Aorta (tissue), 5 donors: ENCODE results near the gene CEMIP2. TPM values are rescaled to one million over a fixed set of nuclear protein-coding genes. Genes with fewer than 3 reads are reported as not detected.
A peak's percentile ranks its signal among the peaks of the same experiment; 100 is the strongest.
"Not testable (repeated sequence)": the region's sequence is repeated elsewhere in the genome, so short reads cannot be mapped to it uniquely, and the experiment has no call there.

Source experiments
- ATAC-seq: fragments of 200-7000 bp; cut with Tn5 transposase; one replicate; pipeline ENCODE4 v1.9.1; 2022; ENCODE audit warnings: moderate library complexity; ENCODE audit not compliant: low FRiP score
- DNase-seq, 2 donors: peaks; one replicate each; pipeline ENCODE4 v3.0.0-alpha.2; 2020
- H3K27ac ChIP-seq, 2 donors: one replicate each; pipeline ENCODE4 v1.5.1; 2013; ENCODE audit warnings: low read length in 2 of 2, mild to moderate bottlenecking in 2 of 2, moderate library complexity in 2 of 2, control low read depth in 1 of 2, inconsistent platforms in 1 of 2, low read depth in 1 of 2
- H3K27me3 ChIP-seq, 2 donors: one replicate each; pipeline ENCODE4 v1.6.1; 2013; ENCODE audit warnings: control low read depth in 1 of 2, low read length in 1 of 2, mild to moderate bottlenecking in 1 of 2, moderate library complexity in 1 of 2; ENCODE audit not compliant: insufficient read depth in 2 of 2, control insufficient read depth in 1 of 2
- H3K36me3 ChIP-seq, 2 donors: one replicate each; pipeline ENCODE4 v1.6.1; 2013; ENCODE audit warnings: control low read depth in 1 of 2, low read length in 1 of 2, mild to moderate bottlenecking in 1 of 2; ENCODE audit not compliant: insufficient read depth in 2 of 2, control insufficient read depth in 1 of 2
- H3K4me1 ChIP-seq, 2 donors: one replicate each; pipeline ENCODE4 v1.6.1; 2013; ENCODE audit warnings: low read length in 2 of 2, control low read depth in 1 of 2, mild to moderate bottlenecking in 1 of 2, moderate library complexity in 1 of 2; ENCODE audit not compliant: insufficient read depth in 2 of 2, control insufficient read depth in 1 of 2
- H3K4me3 ChIP-seq, 2 donors: one replicate each; pipeline ENCODE4 v1.5.1; 2013; ENCODE audit warnings: low read length in 2 of 2, control low read depth in 1 of 2, mild to moderate bottlenecking in 1 of 2
- H3K9me3 ChIP-seq: one replicate; pipeline ENCODE4 v1.6.1; 2013; ENCODE audit warnings: mild to moderate bottlenecking, low read length; ENCODE audit not compliant: control insufficient read depth
- WGBS, 2 donors: extraction: QIAGEN DNeasy Blood & Tissue Kit; methylation state at CpG; one replicate each; pipeline ENCODE4 v1.1.7; 2013; 5-methylcytosine and 5-hydroxymethylcytosine counted together
- intact Hi-C, 2 donors: fragments of 100-400 bp; cut with DNase I; formaldehyde crosslinking; loops; one replicate each; pipeline versions ENCODE4 v1.14.2 to v1.15.0; 2022
- polyA plus RNA-seq, 2 donors: library from polyadenylated mRNA; stranded (reverse); fragments of 200-250 nt; gene quantifications; one replicate each; pipeline ENCODE4 v1.2.3, GENCODE V29; 2013
- total RNA-seq, 2 donors: library from RNA; stranded (reverse); fragmentation: NEBNext Ultra II Directional; extraction: Animal tissue kit (Norgen Biotek cat#: 25700); gene quantifications; one replicate each; pipeline ENCODE4 v1.2.1, GENCODE V29; 2021
- donor health status: healthy with polysubstance abuse.
- donor health status: Bipolar disorder and iron deficiency.
- donor health status: DM: no; HTN: no; CAD: no.
- donor health status: DM: no; HTN: no; CAD: no.
- donor health status: DM: yes; HTN: yes; CAD: no.

The CEMIP2 gene
- total and polyA plus RNA-seq, 4 donors = 5.4 to 122 (median 54.4) TPM

GRCh38 chr9:71706176-71706575 is 62.1 kb downstream of the CEMIP2 start:
- Histone ChIP-seq H3K36me3 (peaks cover 5 to 7% of the 10 kb centered on the region in 2 donors), H3K9me3 (no peaks in the 10 kb centered on the region), H3K27me3 (no peaks in the 10 kb centered on the region), H3K4me3 (no peak overlapping the region), H3K4me1 (peaks cover 0 to 5% of the 10 kb centered on the region in 2 donors), H3K27ac (no peak overlapping the region)
- DNase-seq = no peak
- no peak for ATAC-seq
- intact Hi-C loops = loop anchor here in 1 of 2 donors (10.0 kb wide), 1 partner anchor 59 kb away; the partner anchor contains the start of gene CEMIP2
- 12 to 20% methylated on average over 1 of the region's 1 CpG for WGBS, 2 donors

GRCh38 chr9:71704796-71705195 is 63.5 kb downstream of the CEMIP2 start:
- no peak for ATAC-seq
- WGBS, 2 donors = 0 to 11% methylated on average over 1 of the region's 1 CpG
- intact Hi-C loops = loop anchor here in 1 of 2 donors (10.0 kb wide), 1 partner anchor 60 kb away; the partner anchor contains the start of gene CEMIP2
- Histone ChIP-seq H3K4me1 (peaks cover 0 to 5% of the 10 kb centered on the region in 2 donors), H3K36me3 (peaks cover 7% of the 10 kb centered on the region in 2 donors), H3K27me3 (no peaks in the 10 kb centered on the region), H3K27ac (no peak overlapping the region), H3K9me3 (no peaks in the 10 kb centered on the region), H3K4me3 (no peak overlapping the region)
- no peak for DNase-seq

GRCh38 chr9:71703172-71703872 is 65.0 kb downstream of the CEMIP2 start:
- peak; percentile 62 for ATAC-seq
- no peak overlapping the region for H3K4me3 ChIP-seq
- no peaks in the 10 kb centered on the region for H3K27me3 ChIP-seq
- DNase-seq = no peak
- no peak overlapping the region for H3K27ac ChIP-seq
- intact Hi-C loops = loop anchor here in 1 of 2 donors (10.0 kb wide), 1 partner anchor 61 kb away; the partner anchor contains the start of gene CEMIP2
- no peaks in the 10 kb centered on the region for H3K9me3 ChIP-seq
- peaks cover 3 to 8% of the 10 kb centered on the region in 2 donors for H3K36me3 ChIP-seq
- WGBS, 2 donors = 96 to 98% methylated on average over 6 of the region's 6 CpGs
- H3K4me1 ChIP-seq = peaks cover 0 to 5% of the 10 kb centered on the region in 2 donors

- Histone ChIP-seq H3K27ac (no peak overlapping the region), H3K27me3 (no peaks in the 10 kb centered on the region), H3K4me1 (no peaks in the 10 kb centered on the region), H3K4me3 (no peak overlapping the region), H3K9me3 (no peaks in the 10 kb centered on the region), H3K36me3 (peaks cover 0 to 12% of the 10 kb centered on the region in 2 donors)
- intact Hi-C loops = no loop called here
- 91 to 92% methylated on average over 4 of the region's 4 CpGs for WGBS, 2 donors
- DNase-seq (no peak), ATAC-seq (no peak)
Observed at GRCh38 chr9:71697882-71698281, 70.4 kb downstream of the CEMIP2 start.

- 97 to 99% methylated on average over 4 of the region's 4 CpGs for WGBS, 2 donors
- ATAC-seq = no peak
Observed at GRCh38 chr9:71694332-71694731, 74.0 kb downstream of the CEMIP2 start.

GRCh38 chr9:71693607-71694006 is 74.7 kb downstream of the CEMIP2 start:
- H3K9me3 ChIP-seq = no peaks in the 10 kb centered on the region
- intact Hi-C loops = no loop called here
- H3K4me3 ChIP-seq = no peak overlapping the region
- DNase-seq (no peak), ATAC-seq (no peak)
- WGBS, 2 donors = 94 to 100% methylated on average over 3 of the region's 3 CpGs
- no peak overlapping the region for H3K27ac ChIP-seq
- no peaks in the 10 kb centered on the region for H3K4me1 ChIP-seq
- no peaks in the 10 kb centered on the region for H3K27me3 ChIP-seq
- peaks cover 0 to 10% of the 10 kb centered on the region in 2 donors for H3K36me3 ChIP-seq

More at GRCh38 chr9:71694332-71694731, 74.0 kb downstream of the CEMIP2 start:
- no peak for DNase-seq
- Histone ChIP-seq H3K36me3 (peaks cover 0 to 11% of the 10 kb centered on the region in 2 donors), H3K27me3 (no peaks in the 10 kb centered on the region), H3K27ac (no peak overlapping the region), H3K4me3 (no peak overlapping the region), H3K9me3 (no peaks in the 10 kb centered on the region), H3K4me1 (no peaks in the 10 kb centered on the region)
- intact Hi-C loops = no loop called here

- H3K9me3 ChIP-seq = no peaks in the 10 kb centered on the region
- no peaks in the 10 kb centered on the region for H3K4me1 ChIP-seq
- peak in 1 of 2 donors; percentile 55 for DNase-seq
- WGBS, 2 donors = 13 to 15% methylated on average over 1 of the region's 1 CpG
- intact Hi-C loops = no loop called here
- H3K27ac ChIP-seq = no peak overlapping the region
- H3K4me3 ChIP-seq = no peak overlapping the region
- peak; percentile 67 for ATAC-seq
- peaks cover 0 to 5% of the 10 kb centered on the region in 2 donors for H3K36me3 ChIP-seq
- H3K27me3 ChIP-seq = no peaks in the 10 kb centered on the region
Observed at GRCh38 chr9:71692337-71692736, 76.0 kb downstream of the CEMIP2 start.

- ATAC-seq, DNase-seq, H3K9me3 ChIP-seq, H3K27ac ChIP-seq, H3K4me3 ChIP-seq, H3K27me3 ChIP-seq, intact Hi-C loops, H3K36me3 ChIP-seq, H3K4me1 ChIP-seq: not testable (repeated sequence)
Observed at GRCh38 chr9:71691576-71691975, 76.7 kb downstream of the CEMIP2 start.
